ENCODE results near the gene PRR14.

Gene PRR14

DNA sequence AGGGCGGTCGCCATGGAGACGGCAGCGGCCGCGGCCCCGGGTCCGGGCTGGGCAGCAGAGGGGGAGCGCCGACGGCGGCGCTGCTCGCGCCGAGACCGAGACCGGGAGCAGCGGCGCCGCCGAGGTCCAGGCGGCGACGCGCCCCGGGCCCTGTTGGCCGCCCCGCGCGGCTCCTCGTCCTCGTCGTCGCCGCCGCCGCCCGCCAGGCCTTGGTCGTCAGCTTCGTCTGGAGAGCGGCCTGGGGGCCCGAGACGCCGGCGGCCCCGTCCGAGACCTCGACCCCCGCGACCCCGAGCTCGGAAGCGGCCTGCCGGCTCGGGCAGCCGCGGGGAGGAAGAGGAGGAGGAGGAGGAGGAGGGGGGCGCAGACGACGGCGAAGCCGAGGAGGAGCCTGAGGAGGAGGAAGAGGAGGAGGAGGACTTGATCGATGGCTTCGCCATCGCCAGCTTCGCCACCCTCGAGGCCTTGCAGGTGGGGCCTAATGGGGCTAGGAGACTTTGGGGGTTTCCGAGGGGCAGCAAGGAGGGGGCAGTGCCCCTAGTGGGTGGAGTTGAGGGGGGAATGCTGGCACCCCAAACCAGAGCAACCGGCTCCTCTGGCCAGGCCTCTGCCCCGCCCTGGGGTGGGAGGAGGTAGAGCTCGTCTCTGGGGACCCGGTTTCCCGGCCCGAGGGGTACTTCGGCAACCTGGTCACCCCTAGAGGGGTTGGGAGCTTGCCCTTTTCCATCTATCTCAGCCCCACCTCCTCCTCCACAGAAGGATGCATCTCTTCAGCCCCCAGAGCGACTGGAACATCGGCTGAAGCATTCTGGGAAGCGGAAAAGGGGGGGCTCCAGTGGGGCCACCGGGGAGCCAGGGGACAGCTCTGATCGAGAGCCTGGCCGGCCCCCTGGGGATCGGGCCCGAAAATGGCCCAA lies 9.0 kb downstream of the PRR14 start:
- DNase-seq (ENCODE audit: low read depth) = no peak

DNA sequence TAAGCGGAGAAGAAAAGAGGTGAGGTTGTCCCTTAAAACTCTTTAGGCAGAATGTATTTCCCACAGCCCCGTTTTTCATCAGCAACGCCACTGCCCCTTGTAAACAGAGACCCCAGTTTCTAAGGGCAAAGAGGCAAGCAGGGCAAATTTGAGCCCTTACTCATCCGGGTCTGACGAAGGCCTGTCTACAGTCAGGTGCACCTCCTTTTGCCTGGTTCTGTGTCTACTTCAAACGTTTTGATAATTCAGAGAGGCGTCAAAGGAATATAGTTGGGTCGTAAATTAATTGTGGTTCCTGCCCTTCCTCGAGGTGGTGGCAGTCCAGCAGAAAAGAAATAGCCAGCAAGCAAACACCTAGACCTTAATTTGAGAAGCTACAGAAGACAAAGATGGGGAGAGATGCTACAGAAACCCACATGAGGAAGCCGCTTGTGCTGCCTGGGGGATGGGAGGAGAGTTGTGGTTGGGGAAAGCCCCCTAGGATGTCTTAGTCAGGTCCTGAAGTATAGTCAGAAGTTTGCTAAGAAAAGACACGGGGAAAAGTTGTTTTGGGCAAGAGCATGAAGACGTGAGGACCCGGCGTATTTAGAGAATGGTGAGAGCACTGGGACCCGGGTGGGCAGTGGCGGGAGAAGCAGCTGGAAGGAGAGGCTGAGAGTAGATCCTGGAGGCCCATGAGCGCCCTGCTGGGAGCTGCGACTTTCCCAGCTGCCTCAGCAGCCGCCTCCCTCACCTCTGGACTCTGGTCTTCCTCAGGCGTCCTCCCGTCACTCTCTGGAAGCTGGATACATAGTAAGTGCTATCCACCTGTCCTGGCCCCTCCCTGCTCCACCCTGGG lies 9.9 kb downstream of the PRR14 start:
- DNase-seq (ENCODE audit: low read depth) = no peak

DNA sequence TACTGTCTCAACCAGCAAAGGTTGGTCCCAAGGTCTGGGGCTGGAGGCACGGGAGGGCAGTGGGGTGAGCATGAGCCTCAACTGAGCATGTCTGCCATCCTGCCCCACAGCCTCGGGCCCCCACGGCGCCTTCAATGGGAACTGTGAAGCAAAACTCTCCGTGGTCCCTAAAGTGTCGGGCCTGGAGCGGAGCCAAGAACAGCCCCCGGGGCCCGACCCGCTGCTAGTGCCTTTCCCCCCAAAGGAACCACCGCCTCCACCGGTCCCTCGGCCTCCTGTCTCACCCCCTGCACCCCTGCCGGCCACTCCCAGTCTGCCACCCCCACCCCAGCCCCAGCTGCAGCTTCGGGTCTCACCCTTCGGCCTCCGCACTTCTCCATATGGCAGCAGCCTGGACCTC lies 11.7 kb downstream of the PRR14 start:
- DNase-seq (ENCODE audit: low read depth) = no peak

DNA sequence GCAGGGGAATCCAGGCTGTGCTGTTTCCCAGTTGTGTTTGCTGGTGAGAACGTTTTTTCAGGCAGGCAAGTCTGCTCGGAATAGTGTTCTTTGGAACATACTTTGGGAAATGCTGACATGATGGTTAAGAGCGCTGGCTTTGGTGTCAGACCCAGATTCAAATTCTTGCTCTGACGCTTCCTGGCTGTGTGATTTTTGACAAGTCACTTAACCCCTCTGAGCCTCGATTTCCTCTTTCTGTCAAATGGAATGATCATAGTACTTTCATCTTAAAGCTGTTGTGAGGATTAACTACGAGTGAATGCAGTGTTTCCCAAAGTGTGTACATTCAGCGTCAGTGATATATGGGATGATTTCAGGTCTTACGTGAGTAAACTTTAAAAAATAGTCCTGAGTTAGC lies 12.3 kb downstream of the PRR14 start:
- DNase-seq (ENCODE audit: low read depth) = no peak

DNA sequence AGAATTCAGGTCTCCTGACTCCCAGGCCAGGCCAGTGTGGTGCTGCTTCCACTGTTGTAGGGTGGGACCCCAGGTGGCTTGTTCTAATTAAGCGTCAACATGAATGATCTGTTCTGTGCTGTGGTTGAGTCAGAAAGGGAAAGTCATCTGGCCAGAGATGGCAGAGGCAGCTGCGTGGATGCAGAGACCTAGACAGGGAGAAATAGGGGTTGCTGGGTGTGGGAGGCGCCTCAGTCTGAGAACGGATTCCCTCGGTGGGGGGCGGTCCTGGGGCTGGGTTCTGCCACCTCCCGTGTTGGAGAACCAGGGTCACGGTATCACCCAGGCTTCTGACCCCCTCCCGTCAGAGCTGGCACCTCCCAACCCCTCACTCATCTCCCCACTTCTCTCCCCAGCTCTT lies 13.1 kb downstream of the PRR14 start:
- no peak for DNase-seq (ENCODE audit: low read depth)

DNA sequence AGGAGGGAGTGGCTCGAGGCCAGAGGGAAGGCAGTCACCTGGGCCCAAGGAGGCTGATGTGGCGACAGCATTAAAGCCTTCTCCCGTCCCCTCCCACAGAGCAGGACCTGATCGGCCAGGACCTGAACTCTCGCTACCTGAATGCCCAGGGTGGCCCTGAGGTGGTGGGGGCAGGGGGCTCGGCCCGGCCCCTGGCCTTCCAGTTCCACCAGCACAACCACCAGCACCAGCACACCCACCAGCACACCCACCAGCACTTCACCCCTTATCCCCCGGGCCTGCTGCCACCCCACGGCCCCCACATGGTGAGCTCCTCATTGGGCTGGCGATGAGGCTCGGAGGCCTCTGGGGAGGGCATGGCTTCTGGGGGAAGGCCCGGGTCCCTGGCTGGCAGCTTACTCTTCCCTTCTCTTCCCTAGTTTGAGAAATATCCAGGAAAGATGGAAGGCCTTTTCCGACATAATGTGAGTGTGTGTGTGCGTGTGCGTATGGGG lies 13.9 kb downstream of the PRR14 start:
- DNase-seq (ENCODE audit: low read depth) = no peak

DNA sequence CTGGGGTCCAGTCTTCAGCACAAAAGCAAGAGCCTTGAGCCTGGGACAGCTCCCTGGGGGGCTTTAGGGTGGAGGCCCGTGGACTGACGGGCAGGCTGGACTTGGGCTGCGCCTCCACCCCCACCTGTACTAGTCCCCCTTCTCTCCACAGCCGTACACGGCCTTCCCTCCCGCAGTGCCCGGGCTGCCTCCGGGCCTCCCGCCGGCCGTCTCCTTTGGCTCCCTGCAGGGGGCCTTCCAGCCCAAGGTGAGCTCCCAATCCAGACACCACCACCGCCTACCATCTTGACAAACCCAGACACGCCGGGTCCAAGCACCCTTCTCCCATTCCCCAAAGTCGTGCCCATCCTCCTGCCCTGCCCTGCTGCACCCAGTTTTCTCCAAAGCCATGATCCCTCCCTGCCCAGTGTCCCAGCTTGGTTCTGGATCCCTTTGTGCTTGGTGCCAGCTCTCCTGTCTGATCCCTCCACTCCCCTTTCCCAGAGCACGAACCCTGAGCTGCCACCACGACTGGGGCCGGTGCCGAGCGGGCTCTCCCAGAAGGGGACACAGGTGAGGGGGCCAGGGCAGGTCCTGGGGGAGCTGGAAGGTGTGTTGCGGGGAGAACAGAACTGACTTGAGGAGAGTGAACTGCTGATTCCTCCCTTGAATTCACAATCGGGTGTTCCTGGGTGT lies 14.5 kb downstream of the PRR14 start:
- no peak for DNase-seq (ENCODE audit: low read depth)

DNA sequence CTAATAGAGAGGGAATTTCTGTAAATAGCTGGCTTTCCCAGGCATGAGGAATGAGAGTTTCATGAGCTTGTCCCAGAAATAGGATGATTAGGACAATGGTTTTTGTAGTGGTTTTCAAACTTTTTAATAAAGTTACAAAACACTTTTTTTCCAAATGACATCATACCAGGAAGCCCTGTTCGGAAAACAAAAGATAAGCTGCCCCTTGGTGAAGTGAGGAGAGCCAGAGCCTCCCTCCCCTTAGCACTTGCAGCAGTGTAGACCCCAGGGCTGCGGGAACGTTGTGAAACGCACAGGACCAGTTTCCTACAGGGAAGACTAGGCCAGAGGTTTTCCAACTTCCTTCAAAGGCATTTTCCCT lies 15.1 kb downstream of the PRR14 start:
- no peak for DNase-seq (ENCODE audit: low read depth)

DNA sequence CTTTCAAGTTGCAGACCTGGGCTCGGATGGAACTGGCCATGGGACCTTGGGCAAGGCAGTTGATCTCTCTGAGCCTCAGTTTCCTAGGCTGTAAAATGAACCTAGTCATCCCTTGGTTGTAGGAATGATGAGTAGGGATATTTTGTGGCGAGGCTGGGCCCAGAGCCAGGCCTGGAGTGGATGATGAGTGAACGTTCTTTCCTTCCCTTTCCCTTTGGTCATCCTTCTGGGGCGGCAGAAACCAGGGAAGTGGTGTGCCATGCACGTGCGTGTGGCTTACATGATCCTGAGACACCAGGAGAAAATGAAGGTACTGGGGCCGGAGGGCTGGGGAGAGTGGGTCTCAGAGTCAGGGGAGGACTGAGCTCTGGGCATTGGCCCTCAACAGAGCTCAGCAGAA lies 15.9 kb downstream of the PRR14 start:
- no peak for DNase-seq (ENCODE audit: low read depth)

DNA sequence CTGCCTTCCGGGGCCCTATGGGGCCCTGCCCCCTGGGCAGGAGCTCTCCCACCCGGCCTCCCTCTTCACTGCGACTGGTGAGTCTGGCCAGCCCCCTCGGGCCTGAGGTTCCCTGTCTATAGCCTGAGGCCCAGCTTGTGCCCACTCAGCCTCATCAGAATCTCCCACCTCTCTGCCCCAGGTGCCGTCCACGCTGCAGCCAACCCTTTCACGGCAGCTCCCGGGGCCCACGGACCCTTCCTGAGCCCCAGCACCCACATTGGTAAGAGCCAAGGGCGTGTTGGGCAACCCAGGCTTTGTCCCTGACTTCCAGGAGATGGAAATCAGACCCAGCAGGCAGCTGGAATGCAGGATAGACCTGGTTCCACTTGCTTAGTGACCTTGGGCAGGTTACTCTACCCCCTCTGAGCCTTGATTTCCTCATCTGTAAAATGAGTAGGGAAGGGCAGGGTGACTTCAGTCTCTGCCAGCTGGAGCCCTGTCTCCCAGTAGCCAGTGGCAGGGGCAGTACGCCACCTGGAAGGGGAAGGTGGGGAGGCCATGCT lies 16.7 kb downstream of the PRR14 start:
- no peak for DNase-seq (ENCODE audit: low read depth)

DNA sequence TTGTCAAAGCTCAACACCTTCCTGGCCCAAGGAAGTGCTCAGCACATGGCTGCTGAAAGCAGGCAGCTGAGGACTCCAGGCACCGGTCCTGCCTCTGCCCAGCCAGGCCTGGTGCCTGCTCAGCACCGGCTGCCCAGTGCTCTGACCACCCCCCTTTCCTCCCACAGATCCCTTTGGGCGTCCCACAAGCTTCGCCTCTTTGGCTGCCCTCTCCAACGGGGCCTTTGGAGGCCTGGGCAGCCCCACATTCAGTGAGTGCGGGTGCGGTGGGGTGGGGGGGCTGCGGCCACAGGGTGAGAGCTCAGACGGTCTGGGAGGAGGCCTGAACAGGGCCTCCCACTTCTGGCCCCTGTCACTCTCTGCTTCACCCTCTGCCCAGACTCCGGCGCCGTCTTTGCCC lies 17.6 kb downstream of the PRR14 start:
- DNase-seq (ENCODE audit: low read depth) = no peak

DNA sequence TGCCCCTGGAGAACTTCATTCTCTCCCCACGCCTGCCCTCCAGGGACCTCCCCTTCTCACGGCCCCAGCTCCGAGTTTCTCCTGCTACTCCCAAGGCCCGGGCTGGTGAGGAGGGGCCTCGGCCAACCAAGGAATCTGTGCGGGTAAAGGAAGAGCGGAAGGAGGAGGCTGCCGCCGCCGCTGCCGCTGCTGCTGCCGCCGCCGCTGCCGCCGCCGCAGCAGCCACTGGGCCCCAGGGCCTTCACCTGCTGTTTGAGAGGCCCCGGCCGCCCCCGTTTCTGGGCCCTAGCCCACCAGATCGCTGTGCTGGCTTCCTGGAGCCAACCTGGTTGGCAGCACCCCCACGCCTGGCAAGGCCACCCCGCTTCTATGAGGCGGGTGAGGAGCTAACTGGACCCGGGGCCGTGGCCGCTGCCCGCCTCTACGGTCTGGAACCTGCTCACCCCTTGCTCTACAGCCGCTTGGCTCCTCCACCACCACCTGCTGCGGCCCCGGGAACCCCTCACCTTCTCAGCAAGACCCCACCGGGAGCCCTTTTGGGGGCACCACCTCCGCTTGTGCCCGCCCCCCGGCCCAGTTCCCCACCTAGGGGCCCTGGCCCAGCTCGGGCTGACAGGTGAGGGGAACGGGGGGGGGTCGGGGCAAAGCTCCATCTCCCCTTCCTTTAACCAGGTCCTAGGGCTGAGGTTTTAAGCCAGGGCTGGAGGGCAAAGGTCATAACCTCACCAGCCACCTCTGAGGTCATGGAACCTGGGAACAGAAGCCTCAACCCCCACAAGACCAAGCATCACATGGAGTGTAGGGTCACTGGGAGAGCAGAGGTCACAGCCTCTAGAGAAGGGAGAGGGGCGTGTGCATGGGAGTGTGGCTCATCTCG lies 18.5 kb downstream of the PRR14 start:
- no peak for DNase-seq (ENCODE audit: low read depth)

DNA sequence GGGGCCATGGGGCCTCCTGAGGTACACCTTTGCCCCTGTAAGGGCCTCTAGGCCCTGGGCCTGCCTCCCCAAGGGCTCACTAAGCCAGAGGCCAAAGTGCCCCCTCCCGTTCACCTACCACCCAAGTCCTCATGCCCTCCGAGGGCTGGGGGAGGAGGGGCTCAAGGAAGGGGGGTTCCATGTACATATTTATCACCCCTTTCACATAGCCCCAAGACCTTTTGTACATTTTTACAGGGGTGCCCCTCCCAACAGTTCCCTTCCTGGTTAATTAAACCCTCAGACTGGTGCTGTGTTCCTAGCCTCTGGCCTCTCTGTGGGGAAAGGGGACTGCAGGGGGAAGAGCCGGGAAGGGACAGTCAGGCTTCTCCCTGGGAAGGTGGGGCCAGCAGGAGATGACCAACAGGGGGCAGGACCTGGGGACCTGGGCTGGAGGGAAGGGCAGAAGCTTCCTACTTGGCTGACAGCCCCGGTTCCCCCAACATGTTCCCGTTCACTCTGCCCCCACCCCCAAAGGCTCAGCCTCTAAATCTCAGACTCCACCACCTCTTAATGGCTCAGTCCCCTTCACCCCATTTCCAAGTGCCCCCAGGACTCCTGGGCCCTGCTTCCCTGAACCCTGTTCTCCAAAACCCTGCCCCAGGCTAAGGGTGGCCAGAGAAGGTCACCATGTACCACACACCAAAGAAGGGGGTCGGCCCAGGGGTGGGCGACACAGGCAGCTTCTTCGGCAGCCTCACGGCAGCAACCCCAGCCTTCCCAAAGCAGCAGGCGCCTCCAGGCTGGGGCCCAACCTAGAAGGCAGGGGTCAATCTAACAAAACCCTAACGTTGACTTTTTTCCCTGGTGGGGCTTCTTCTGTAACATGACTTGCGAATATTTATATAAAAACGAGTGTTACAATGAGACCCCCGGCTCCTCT lies 19.4 kb downstream of the PRR14 start:
- no peak for DNase-seq (ENCODE audit: low read depth)

DNA sequence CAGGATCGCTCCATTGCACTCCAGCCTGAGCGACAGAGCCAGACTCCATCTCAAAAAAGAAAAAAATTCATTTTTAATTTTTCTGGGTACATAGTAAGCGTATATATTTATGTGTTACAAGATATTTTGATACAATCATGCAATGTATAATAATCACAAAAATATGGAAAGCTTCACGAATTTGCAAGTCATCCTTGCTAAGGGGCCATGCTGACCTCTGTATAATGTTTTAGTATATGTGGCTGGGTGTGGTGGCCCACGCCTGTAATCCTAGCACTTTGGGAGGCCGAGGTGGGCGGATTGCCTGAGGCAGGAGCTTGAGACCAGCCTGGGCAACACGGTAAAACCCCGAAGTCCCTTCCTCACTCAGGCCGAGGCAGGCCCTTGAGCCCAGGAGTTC lies 24.4 kb downstream of the PRR14 start:
- no peak for DNase-seq (ENCODE audit: low read depth)

DNA sequence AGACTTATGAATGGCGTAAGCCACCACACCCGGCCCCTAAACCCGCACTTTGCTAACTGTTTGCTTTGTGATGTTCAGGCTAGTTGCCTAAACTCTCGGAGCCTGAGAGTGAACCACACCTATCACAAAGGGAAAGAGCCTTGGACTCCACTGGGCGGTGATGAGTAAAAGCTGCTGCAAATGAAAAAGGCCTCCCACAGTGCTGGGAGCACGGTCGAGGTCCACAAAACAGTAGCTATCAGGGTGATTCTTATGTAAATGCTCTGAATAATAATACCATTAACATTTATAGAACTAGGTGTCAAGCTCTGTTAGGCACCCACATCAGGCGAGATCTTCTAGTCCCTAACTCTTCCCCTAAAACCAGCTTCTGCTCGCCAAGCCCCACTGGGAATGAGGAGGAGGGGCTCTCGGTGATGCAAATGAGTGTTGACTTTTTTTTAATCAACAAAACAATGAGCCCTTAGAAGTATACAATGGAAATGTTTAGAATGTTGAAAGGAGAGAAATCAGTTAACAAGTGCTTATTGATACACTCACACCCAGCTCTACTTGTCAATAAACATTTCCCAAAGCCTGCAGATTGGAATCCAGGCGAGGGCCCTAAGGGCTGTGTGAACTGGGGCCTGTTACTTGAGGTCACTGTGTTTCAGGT lies 27.3 kb downstream of the PRR14 start:
- DNase-seq (ENCODE audit: low read depth) = no peak

DNA sequence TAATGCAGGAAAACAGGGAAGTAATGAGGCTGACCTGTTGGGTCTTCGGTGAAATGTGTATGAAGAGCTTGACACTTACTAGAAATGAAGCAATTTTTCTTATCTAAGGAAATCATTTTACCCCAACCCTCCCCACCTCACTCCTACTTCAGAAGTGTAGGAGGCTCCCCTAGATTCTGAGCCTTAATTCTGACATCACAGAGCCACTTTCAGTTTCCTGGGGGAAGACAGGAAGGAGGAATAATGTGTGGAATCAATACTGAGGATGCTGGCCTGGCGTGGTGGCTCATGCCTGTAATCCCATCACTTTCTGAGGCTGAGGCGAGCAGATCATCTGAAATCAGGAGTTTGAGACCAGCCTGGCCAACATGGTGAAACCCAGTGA lies 27.8 kb downstream of the PRR14 start:
- DNase-seq (ENCODE audit: low read depth) = no peak

DNA sequence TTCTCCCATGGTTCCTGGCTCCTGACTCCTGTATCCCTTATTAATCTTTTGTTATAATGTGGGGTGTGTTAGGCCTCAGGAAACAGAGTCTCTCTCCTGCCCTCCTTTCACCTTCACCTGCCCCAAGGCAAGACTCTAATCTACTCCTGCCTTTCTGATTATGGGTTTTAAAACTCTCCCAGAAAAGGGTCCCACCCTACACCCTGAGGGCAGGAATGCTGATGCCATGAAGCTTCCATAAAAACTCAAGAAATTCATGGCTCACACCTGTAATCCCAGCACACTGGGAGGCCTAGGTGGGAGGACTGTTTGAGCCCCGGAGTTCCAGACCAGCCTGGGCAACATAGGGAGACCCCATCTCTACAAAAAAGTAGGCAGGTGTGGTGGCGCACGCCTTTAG lies 29.6 kb downstream of the PRR14 start:
- no peak for DNase-seq (ENCODE audit: low read depth)

DNA sequence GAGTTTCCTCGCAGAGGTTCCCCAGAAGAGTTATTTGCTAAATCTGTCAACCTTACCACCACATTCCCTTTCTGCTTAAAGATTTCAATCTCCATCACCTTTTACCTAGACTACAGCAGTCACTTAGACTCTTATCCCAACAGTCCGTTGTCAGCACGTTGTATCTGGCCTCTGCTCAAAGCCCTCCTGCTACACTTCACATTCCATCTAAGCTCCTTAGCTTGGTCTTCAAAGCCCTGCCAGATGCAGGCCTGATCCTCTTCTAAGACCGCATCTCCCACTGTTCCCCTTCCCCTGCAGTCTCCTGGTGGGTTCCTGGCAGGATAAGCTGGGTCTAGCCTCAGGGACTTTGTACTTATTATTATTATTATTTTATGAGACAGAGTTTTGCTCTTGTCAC lies 37.9 kb downstream of the PRR14 start:
- DNase-seq (ENCODE audit: low read depth) = no peak

DNA sequence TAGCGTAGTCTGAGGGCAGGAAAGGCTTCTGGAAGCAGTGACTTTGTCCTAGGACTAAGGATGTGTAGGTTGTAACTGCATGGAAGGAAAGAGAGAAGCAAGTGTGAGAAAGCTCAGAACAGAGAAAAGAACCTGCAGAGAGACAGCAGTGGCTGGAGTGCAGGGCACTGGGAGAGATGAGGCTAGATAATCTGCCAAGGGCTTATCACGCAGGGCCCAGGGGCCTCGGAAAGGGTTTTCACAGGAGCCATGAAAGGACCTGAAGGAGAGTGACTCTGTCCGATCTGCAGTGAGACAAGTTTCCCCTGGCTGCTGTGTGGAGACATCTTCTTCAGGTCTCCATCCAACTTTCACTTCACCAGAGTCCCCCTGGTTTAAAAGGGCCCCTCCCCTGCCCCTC lies 41.1 kb downstream of the PRR14 start:
- no peak for DNase-seq (ENCODE audit: low read depth)

Measured in stromal cell of bone marrow (primary cell).